ENCODE results near the gene AKT1.

DNA sequence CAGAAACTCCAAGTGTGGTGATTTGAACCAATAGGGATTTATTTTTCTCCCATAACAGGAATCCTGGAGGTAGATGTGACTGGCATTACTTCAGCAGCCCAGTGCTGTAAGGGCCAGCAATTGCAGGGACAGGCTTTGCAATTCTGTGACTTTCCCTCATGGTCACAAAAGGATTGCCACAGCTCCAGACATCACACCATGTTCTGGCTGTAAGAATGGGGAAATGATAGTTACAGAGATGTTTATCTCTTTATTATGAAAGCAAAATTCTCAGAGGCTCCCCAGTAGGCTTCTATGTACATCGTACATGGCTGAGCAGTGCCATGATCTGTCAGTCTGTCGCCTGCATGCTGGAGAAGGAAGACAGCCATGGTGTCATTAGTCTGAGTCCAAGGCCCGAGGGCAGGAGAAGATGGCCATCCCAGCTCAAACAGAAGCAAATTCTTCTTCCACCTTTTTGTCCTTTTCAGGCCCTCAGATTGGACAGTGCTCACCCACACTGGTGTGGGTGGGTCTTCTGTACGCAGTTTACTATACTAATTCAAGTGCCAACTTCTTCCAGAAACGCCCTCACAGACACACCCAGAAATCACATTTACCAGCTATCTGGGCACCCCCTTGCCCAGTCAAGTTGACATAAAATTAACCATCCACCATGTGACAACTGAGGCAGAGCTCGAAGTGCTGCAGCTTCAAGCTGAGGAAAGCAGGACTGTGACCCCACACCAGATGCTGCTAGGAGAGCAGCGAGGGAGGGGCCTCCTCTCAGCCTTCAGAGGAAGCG, 22.6 kb upstream of the AKT1 start:
- TF ChIP-seq, protein P1, sequence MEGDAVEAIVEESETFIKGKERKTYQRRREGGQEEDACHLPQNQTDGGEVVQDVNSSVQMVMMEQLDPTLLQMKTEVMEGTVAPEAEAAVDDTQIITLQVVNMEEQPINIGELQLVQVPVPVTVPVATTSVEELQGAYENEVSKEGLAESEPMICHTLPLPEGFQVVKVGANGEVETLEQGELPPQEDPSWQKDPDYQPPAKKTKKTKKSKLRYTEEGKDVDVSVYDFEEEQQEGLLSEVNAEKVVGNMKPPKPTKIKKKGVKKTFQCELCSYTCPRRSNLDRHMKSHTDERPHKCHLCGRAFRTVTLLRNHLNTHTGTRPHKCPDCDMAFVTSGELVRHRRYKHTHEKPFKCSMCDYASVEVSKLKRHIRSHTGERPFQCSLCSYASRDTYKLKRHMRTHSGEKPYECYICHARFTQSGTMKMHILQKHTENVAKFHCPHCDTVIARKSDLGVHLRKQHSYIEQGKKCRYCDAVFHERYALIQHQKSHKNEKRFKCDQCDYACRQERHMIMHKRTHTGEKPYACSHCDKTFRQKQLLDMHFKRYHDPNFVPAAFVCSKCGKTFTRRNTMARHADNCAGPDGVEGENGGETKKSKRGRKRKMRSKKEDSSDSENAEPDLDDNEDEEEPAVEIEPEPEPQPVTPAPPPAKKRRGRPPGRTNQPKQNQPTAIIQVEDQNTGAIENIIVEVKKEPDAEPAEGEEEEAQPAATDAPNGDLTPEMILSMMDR (IDR thresholded peaks at IDR 0.05), result no peak
- TF ChIP-seq POLR2A (IDR thresholded peaks at IDR 0.05), result no peak
- TF ChIP-seq POLR2AphosphoS5 (IDR thresholded peaks at IDR 0.05), result no peak
